IMR-90 (cell line): ENCODE data around the gene SPINK4. TPM values are rescaled to one million over a fixed set of nuclear protein-coding genes. Genes with fewer than 3 reads are reported as not detected.

Source experiments
- ATAC-seq: fragments of 200-7000 bp; cut with Tn5 transposase; 2 replicates; pipeline ENCODE4 v1.9.1; 2020; ENCODE audit warnings: low read depth, mild to moderate bottlenecking, moderate library complexity
- BruUV-seq: library from RNA; stranded (reverse); fragments of 400-500 nt; replicated peaks from 2 replicates; lab custom pipeline; 2021; lab: Mats Ljungman, UMichigan
- CTCF ChIA-PET: fragments of 300-600 bp; formaldehyde crosslinking; extraction: SDS; loops from one replicate; lab custom pipeline; 2021; ENCODE audit warnings: antibody characterized with exemption; lab: Yijun Ruan, JAX
- POLR2A ChIA-PET: fragments of 300-600 bp; sonication (Branson Sonifier 250); formaldehyde crosslinking; loops from one replicate; lab custom pipeline; 2022; ENCODE audit warnings: antibody characterized with exemption; ENCODE audit not compliant: unreplicated experiment; lab: Charles Lee
- DNase-seq: peaks from one replicate; pipeline ENCODE4 v3.0.0; 2013
- H2AFZ ChIP-seq: replicated peaks from 2 replicates; pipeline ENCODE3; 2013; ENCODE audit warnings: low read length, mild to moderate bottlenecking; ENCODE audit not compliant: poor library complexity
- H2AK5ac ChIP-seq: 2 replicates; pipeline ENCODE4 v1.6.1; 2013; ENCODE audit warnings: low read depth, low read length, inconsistent platforms
- H2AK9ac ChIP-seq: replicated peaks from 2 replicates; pipeline ENCODE3; 2013; ENCODE audit warnings: mild to moderate bottlenecking, low read depth, low read length, moderate library complexity; ENCODE audit not compliant: poor library complexity
- H2BK120ac ChIP-seq: 2 replicates; pipeline ENCODE4 v1.6.1; 2013; ENCODE audit warnings: low read depth, low read length, inconsistent platforms
- H2BK15ac ChIP-seq: 3 replicates; pipeline ENCODE4 v1.6.1; 2013; ENCODE audit warnings: low read depth, low read length, inconsistent platforms
- H2BK20ac ChIP-seq: 2 replicates; pipeline ENCODE4 v1.6.1; 2013; ENCODE audit warnings: low read depth, mild to moderate bottlenecking, inconsistent platforms, low read length, moderate library complexity
- H2BK5ac ChIP-seq: 2 replicates; pipeline ENCODE4 v1.6.1; 2013; ENCODE audit warnings: mild to moderate bottlenecking, low read depth, low read length, inconsistent platforms; ENCODE audit not compliant: poor library complexity, severe bottlenecking
- H3K14ac ChIP-seq: replicated peaks from 2 replicates; pipeline ENCODE4 v1.6.1; 2013; ENCODE audit warnings: low read depth, low read length, inconsistent platforms
- H3K18ac ChIP-seq: 2 replicates; pipeline ENCODE4 v1.6.1; 2013; ENCODE audit warnings: low read depth, low read length, control low read depth
- H3K23ac ChIP-seq: 2 replicates; pipeline ENCODE4 v1.6.1; 2013; ENCODE audit warnings: low read depth, low read length, inconsistent platforms
- H3K27ac ChIP-seq: 2 replicates; pipeline ENCODE4 v1.5.1; 2013; ENCODE audit warnings: mild to moderate bottlenecking, control low read depth, low read length; ENCODE audit not compliant: insufficient read depth
- H3K27me3 ChIP-seq: 2 replicates; pipeline ENCODE4 v1.6.1; 2013; ENCODE audit warnings: low read length; ENCODE audit not compliant: control insufficient read depth, insufficient read depth
- H3K36me3 ChIP-seq: 2 replicates; pipeline ENCODE4 v1.6.1; 2013; ENCODE audit warnings: low read length, mixed read lengths; ENCODE audit not compliant: control insufficient read depth, insufficient read depth
- H3K4ac ChIP-seq: 2 replicates; pipeline ENCODE4 v1.6.1; 2013; ENCODE audit warnings: low read depth, low read length, inconsistent platforms
- H3K4me1 ChIP-seq: 2 replicates; pipeline ENCODE4 v1.6.1; 2013; ENCODE audit warnings: low read length, mixed read lengths; ENCODE audit not compliant: control insufficient read depth, insufficient read depth
- H3K4me2 ChIP-seq: 2 replicates; pipeline ENCODE4 v1.6.1; 2013; ENCODE audit warnings: low read depth, mild to moderate bottlenecking, control low read depth, low read length, moderate library complexity
- H3K4me3 ChIP-seq: 2 replicates; pipeline ENCODE4 v1.5.1; 2013; ENCODE audit warnings: low read depth, mild to moderate bottlenecking, control low read depth, low read length, moderate library complexity; ENCODE audit not compliant: insufficient read depth
- H3K56ac ChIP-seq: 2 replicates; pipeline ENCODE4 v1.6.1; 2013; ENCODE audit warnings: low read length, inconsistent platforms; ENCODE audit not compliant: insufficient read depth; ENCODE audit errors: extremely low read depth
- H3K79me1 ChIP-seq, 2 experiments: 2 replicates each; pipeline ENCODE4 v1.6.1; 2013; ENCODE audit warnings: low read length in 2 of 2, inconsistent platforms in 1 of 2, low read depth in 1 of 2
- H3K9ac ChIP-seq: 2 replicates; pipeline ENCODE4 v1.6.1; 2013; ENCODE audit warnings: low read depth, low read length, control low read depth
- H3K9me1 ChIP-seq: 2 replicates; pipeline ENCODE4 v1.6.1; 2013; ENCODE audit warnings: low read length, inconsistent platforms; ENCODE audit not compliant: insufficient read depth
- H3K9me3 ChIP-seq: 2 replicates; pipeline ENCODE4 v1.6.1; 2013; ENCODE audit warnings: low read length; ENCODE audit not compliant: control insufficient read depth, insufficient read depth
- H4K20me1 ChIP-seq: 2 replicates; pipeline ENCODE4 v1.6.1; 2013; ENCODE audit warnings: low read length, inconsistent platforms; ENCODE audit not compliant: insufficient read depth
- H4K5ac ChIP-seq: 2 replicates; pipeline ENCODE4 v1.6.1; 2013; ENCODE audit warnings: mild to moderate bottlenecking, low read depth, low read length, control low read depth
- H4K8ac ChIP-seq, 2 experiments: 2 replicates each; pipeline ENCODE4 v1.6.1; 2013; ENCODE audit warnings: low read depth in 2 of 2, low read length in 2 of 2, control low read depth in 1 of 2, inconsistent platforms in 1 of 2
- H4K91ac ChIP-seq: 2 replicates; pipeline ENCODE4 v1.6.1; 2013; ENCODE audit warnings: low read depth, low read length, inconsistent platforms; ENCODE audit not compliant: insufficient read depth
- BHLHE40 ChIP-seq: fragments of 150-350 bp; IDR thresholded peaks from 2 replicates; pipeline ENCODE4 v1.6.1; 2016; ENCODE audit warnings: mild to moderate bottlenecking, low read depth, low read length
- CEBPB ChIP-seq: IDR thresholded peaks from 2 replicates; pipeline ENCODE4 v1.6.1; 2012; ENCODE audit warnings: low read depth, low read length, improper control_type of control experiment
- CHD1 ChIP-seq: IDR thresholded peaks from 2 replicates; pipeline ENCODE4 v1.6.1; 2012; ENCODE audit warnings: low read depth, low read length, improper control_type of control experiment
- ELK1 ChIP-seq: fragments of 150-350 bp; IDR thresholded peaks from 2 replicates; pipeline ENCODE4 v1.6.1; 2016; ENCODE audit warnings: low read depth, mild to moderate bottlenecking, low read length, moderate library complexity, borderline replicate concordance
- FOS ChIP-seq: fragments of 150-350 bp; IDR thresholded peaks from 2 replicates; pipeline ENCODE4 v1.6.1; 2016; ENCODE audit warnings: low read depth, low read length
- MAFK ChIP-seq: IDR thresholded peaks from 2 replicates; pipeline ENCODE4 v1.6.1; 2012; ENCODE audit warnings: low read depth, low read length, improper control_type of control experiment
- MAZ ChIP-seq: IDR thresholded peaks from 2 replicates; pipeline ENCODE4 v1.6.1; 2012; ENCODE audit warnings: low read depth, mild to moderate bottlenecking, low read length, improper control_type of control experiment, moderate library complexity, borderline replicate concordance
- MXI1 ChIP-seq: IDR thresholded peaks from 2 replicates; pipeline ENCODE4 v1.6.1; 2012; ENCODE audit warnings: low read depth, mild to moderate bottlenecking, low read length, moderate library complexity, borderline replicate concordance
- NFE2L2 ChIP-seq: fragments of 150-350 bp; IDR thresholded peaks from 2 replicates; pipeline ENCODE4 v1.6.1; 2016; ENCODE audit warnings: low read depth, mild to moderate bottlenecking, low read length
- POLR2A ChIP-seq: IDR thresholded peaks from 2 replicates; pipeline ENCODE4 v1.6.1; 2012; ENCODE audit warnings: mild to moderate bottlenecking, low read depth, low read length
- RAD21 ChIP-seq: IDR thresholded peaks from 2 replicates; pipeline ENCODE4 v1.6.1; 2012; ENCODE audit warnings: low read length, improper control_type of control experiment
- RCOR1 ChIP-seq: IDR thresholded peaks from 2 replicates; pipeline ENCODE4 v1.6.1; 2012; ENCODE audit warnings: mild to moderate bottlenecking, low read length, improper control_type of control experiment; ENCODE audit not compliant: insufficient replicate concordance
- RFX5 ChIP-seq: IDR thresholded peaks from 2 replicates; pipeline ENCODE4 v1.8.0; 2012; ENCODE audit warnings: low read depth, mild to moderate bottlenecking, low read length, moderate library complexity
- SMC3 ChIP-seq: fragments of 150-350 bp; IDR thresholded peaks from 2 replicates; pipeline ENCODE4 v1.6.1; 2016; ENCODE audit warnings: low read depth, mild to moderate bottlenecking, antibody characterized with exemption, low read length, moderate library complexity
- WGBS, 2 experiments: methylation state at CpG; one replicate each; pipeline versions ENCODE4 v1.1.5 to v1.1.7; 2013; ENCODE audit warnings: missing lambda C conversion rate in 2 of 2; ENCODE audit not compliant: insufficient read length in 1 of 2; ENCODE audit errors: extremely low coverage in 2 of 2; 5-methylcytosine and 5-hydroxymethylcytosine counted together
- dilution Hi-C: fragments of 300-500 bp; cut with HindIII; formaldehyde crosslinking; loops from one replicate; pipeline ENCODE4 v1.14.3; 2018; ENCODE audit warnings: low sequenced_read_pairs; ENCODE audit not compliant: unreplicated experiment
- in situ Hi-C: fragments of 300-500 bp; cut with MboI; formaldehyde crosslinking; loops from 3 replicates; pipeline ENCODE4 v1.14.3; 2019; ENCODE audit warnings: low sequenced_read_pairs, inconsistent platforms, mixed read lengths
- intact Hi-C: fragments of 100-400 bp; cut with micrococcal nuclease; formaldehyde crosslinking; loops from 2 replicates; pipeline ENCODE4 v1.10.0; 2022
- polyA plus RNA-seq, 3 experiments: library from polyadenylated mRNA; depleted of rRNA; stranded (reverse); fragments of >200 nt; gene quantifications; 2 replicates each; pipeline ENCODE4 v1.2.3, GENCODE V29; 2012; ENCODE audit warnings: low replicate concordance in 1 of 3
- total RNA-seq: library from RNA; depleted of rRNA; stranded (reverse); fragments of >200 nt; gene quantifications from 2 replicates; pipeline ENCODE4 v1.2.3, GENCODE V29; 2012
- TF ChIP-seq, protein P1 (sequence below): fragments of 150-350 bp; IDR thresholded peaks from 2 replicates; pipeline ENCODE4 v1.6.1; 2017; ENCODE audit warnings: mild to moderate bottlenecking, antibody characterized with exemption, low read length, low read depth

Gene SPINK4
- total and polyA plus RNA-seq, 2 of the 4 experiments (the other 2 are of a cell fraction): not detected

GRCh38 chr9:33289496-33289895, 49.5 kb downstream of the SPINK4 start (continued):
- no peak for TF ChIP-seq FOS
- no peak for TF ChIP-seq RCOR1
- TF ChIP-seq BHLHE40: no peak
- no peak for TF ChIP-seq CEBPB
- TF ChIP-seq RAD21: no peak

DNA sequence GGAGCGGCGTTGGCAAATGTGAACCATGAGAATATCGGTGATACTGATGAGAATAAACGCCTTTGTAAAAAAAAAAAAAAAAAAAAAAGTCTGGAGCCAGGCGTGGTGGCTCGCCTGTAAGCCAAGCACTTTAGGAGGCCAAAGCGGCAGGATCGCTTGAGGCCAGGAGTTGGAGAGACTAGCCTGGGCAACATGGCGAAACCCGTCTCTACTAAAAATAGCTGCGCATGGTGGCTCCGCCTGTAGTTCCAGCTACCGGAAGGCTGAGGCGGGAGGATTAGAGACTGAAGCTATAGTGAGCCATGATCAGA, 49.9 kb downstream of the SPINK4 start:
- CTCF ChIA-PET: interaction anchor here (0.7 to 0.8 kb wide), 5 partner anchors 39 to 205 kb away, joined by 3 to 5 read pairs (median 4); no protein-coding TSS in a partner anchor
- Histone ChIP-seq H4K8ac (peak overlapping the region; percentile 75 to 100), H3K56ac (peak overlapping the region; percentile 99)

More for the DNA sequence above, 49.9 kb downstream of the SPINK4 start:
- TF ChIP-seq POLR2A (no peak), CEBPB (no peak), MAZ (no peak), SMC3 (no peak), RFX5 (no peak), NFE2L2 (no peak), RAD21 (no peak), MXI1 (no peak), ELK1 (no peak), CHD1 (no peak), BHLHE40 (no peak), MAFK (no peak)
- TF ChIP-seq, protein P1, sequence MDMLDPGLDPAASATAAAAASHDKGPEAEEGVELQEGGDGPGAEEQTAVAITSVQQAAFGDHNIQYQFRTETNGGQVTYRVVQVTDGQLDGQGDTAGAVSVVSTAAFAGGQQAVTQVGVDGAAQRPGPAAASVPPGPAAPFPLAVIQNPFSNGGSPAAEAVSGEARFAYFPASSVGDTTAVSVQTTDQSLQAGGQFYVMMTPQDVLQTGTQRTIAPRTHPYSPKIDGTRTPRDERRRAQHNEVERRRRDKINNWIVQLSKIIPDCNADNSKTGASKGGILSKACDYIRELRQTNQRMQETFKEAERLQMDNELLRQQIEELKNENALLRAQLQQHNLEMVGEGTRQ: no peak
- peaks cover 4% of the 10 kb centered on the region; the same call in 1 of the 2 replicates for H3K4me1 ChIP-seq
- H2AK5ac ChIP-seq: peak overlapping the region; percentile 63
- 0% methylated on average over 6 of the region's 14 CpGs; no CpG with 5 or more reads in 1 of the 2 experiments for WGBS, 2 experiments
- H3K27ac ChIP-seq: peak overlapping the region; percentile 99
- H3K18ac ChIP-seq: peak overlapping the region; percentile 97
- dilution Hi-C loops (loop anchor here (25.0 kb wide), 1 partner anchor 172 kb away; the partner anchor contains the start of gene NOL6), in situ Hi-C loops (loop anchor here (5.0 kb wide), 1 partner anchor 177 kb away; no protein-coding TSS in a partner anchor), intact Hi-C loops (loop anchor here (5.0 to 10.0 kb wide), 2 partner anchors 65 to 227 kb away; no protein-coding TSS in a partner anchor)
- H2BK15ac ChIP-seq: peak overlapping the region; percentile 87
- H3K4me3 ChIP-seq: peak overlapping the region; percentile 68
- peak overlapping the region; percentile 66; the same call in 1 of the 2 replicates for H2BK20ac ChIP-seq
- H3K14ac ChIP-seq: peak overlapping the region; percentile 100
- peak overlapping the region; percentile 96 for H2BK120ac ChIP-seq
- H3K4ac ChIP-seq: peak overlapping the region; percentile 99
- H4K5ac ChIP-seq: peak overlapping the region; percentile 97
- peak overlapping the region; percentile 92 for H2AFZ ChIP-seq
- no peaks in the 10 kb centered on the region for H3K9me1 ChIP-seq
- peak overlapping the region; percentile 99 for H2BK5ac ChIP-seq
- peak overlapping the region; percentile 98 for H2AK9ac ChIP-seq
- H3K36me3 ChIP-seq: peaks cover 8% of the 10 kb centered on the region
- POLR2A ChIA-PET: interaction anchor here (0.8 kb wide), 2 partner anchors 32 to 187 kb away, joined by 3 to 21 read pairs; no protein-coding TSS in a partner anchor
- H4K91ac ChIP-seq: peak overlapping the region; percentile 95
- peak; percentile 25 for ATAC-seq
- H4K20me1 ChIP-seq: no peaks in the 10 kb centered on the region
- H3K79me1 ChIP-seq: peaks cover 21 to 44% of the 10 kb centered on the region in 2 experiments
- peak overlapping the region; percentile 96 for H3K9ac ChIP-seq
- H3K23ac ChIP-seq: peak overlapping the region; percentile 99
- H3K9me3 ChIP-seq: no peaks in the 10 kb centered on the region
- no peak for DNase-seq
- no peaks in the 10 kb centered on the region for H3K27me3 ChIP-seq
- BruUV-seq: no TSS peak
- H3K4me2 ChIP-seq: peak overlapping the region; percentile 79
